Liver (tissue), 3 donors: Measurements from ENCODE around the gene CYBRD1.

Experiments
- EGR1 ChIP-seq, 2 donors: IDR thresholded peaks; 2 replicates each; pipeline ENCODE4 v1.6.1; 2016 to 2018; ENCODE audit warnings: antibody characterized with exemption in 2 of 2, low read depth in 2 of 2
- FOXA1 ChIP-seq: IDR thresholded peaks from 2 replicates; pipeline ENCODE4 v1.6.1; 2016; ENCODE audit warnings: antibody characterized with exemption
- GABPA ChIP-seq, 2 donors: IDR thresholded peaks in 1 of 2; conservative IDR thresholded peaks in 1 of 2; 2 replicates each; pipeline ENCODE4 v1.6.1; 2016; ENCODE audit warnings: antibody characterized with exemption in 2 of 2, mild to moderate bottlenecking in 1 of 2, moderate library complexity in 1 of 2
- MAX ChIP-seq: IDR thresholded peaks from 2 replicates; pipeline ENCODE4 v1.6.1; 2016; ENCODE audit warnings: antibody characterized with exemption
- NR2F2 ChIP-seq: IDR thresholded peaks from 2 replicates; pipeline ENCODE4 v1.6.1; 2016; ENCODE audit warnings: antibody characterized with exemption
- REST ChIP-seq: IDR thresholded peaks from 2 replicates; pipeline ENCODE4 v1.6.1; 2016; ENCODE audit warnings: antibody characterized with exemption, mild to moderate bottlenecking
- TAF1 ChIP-seq: conservative IDR thresholded peaks from 2 replicates; pipeline ENCODE4 v1.6.1; 2016; ENCODE audit warnings: antibody characterized with exemption, mild to moderate bottlenecking
- ZBTB33 ChIP-seq: IDR thresholded peaks from 2 replicates; pipeline ENCODE4 v1.6.1; 2016; ENCODE audit warnings: antibody characterized with exemption
- TF ChIP-seq, protein P1 (sequence below): fragments of 150-350 bp; IDR thresholded peaks from 2 replicates; pipeline ENCODE4 v1.5.1; 2017; ENCODE audit warnings: improper control_type of control experiment, low read depth, low read length; ENCODE audit not compliant: missing input control
- donor health status: healthy.
- donor health status: healthy.

- TF ChIP-seq EGR1 (IDR thresholded peaks at IDR 0.05; ENCODE audit: low read depth in 2 of 2) = no peak
- TF ChIP-seq, protein P1, sequence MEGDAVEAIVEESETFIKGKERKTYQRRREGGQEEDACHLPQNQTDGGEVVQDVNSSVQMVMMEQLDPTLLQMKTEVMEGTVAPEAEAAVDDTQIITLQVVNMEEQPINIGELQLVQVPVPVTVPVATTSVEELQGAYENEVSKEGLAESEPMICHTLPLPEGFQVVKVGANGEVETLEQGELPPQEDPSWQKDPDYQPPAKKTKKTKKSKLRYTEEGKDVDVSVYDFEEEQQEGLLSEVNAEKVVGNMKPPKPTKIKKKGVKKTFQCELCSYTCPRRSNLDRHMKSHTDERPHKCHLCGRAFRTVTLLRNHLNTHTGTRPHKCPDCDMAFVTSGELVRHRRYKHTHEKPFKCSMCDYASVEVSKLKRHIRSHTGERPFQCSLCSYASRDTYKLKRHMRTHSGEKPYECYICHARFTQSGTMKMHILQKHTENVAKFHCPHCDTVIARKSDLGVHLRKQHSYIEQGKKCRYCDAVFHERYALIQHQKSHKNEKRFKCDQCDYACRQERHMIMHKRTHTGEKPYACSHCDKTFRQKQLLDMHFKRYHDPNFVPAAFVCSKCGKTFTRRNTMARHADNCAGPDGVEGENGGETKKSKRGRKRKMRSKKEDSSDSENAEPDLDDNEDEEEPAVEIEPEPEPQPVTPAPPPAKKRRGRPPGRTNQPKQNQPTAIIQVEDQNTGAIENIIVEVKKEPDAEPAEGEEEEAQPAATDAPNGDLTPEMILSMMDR = no peak
- no peak for TF ChIP-seq TAF1
- no peak for TF ChIP-seq NR2F2
- TF ChIP-seq MAX = no peak
- TF ChIP-seq ZBTB33 = no peak
- no peak for TF ChIP-seq REST
- TF ChIP-seq FOXA1 = no peak
- no peak for TF ChIP-seq GABPA (IDR thresholded peaks at IDR 0.05 in 1 of 2, conservative IDR thresholded peaks at IDR 0.05 in 1 of 2)
Observed at GRCh38 chr2:171485116-171485515, 37.2 kb upstream of the CYBRD1 start.
